K562 (cell line): Measurements from ENCODE around the gene DNAJC8. TPM values are rescaled to one million over a fixed set of nuclear protein-coding genes. Genes with fewer than 3 reads are reported as not detected.

Source experiments
- CBX5 ChIP-seq: IDR thresholded peaks from 2 replicates; pipeline ENCODE4 v1.6.1; 2014; ENCODE audit warnings: low read depth, borderline replicate concordance
- CEBPG ChIP-seq, 3 experiments: fragments of 200-800 bp in 1 of 3; sonication (Bioruptor generic) in 1 of 3; sonication (generic) in 1 of 3; formaldehyde crosslinking in 1 of 3; IDR thresholded peaks in 2 of 3; conservative IDR thresholded peaks in 1 of 3; 2 replicates each; pipeline versions ENCODE4 v1.6.1 to v1.8.0; 2016 to 2022; ENCODE audit warnings: missing compliant biosample characterization in 2 of 3, missing genetic modification characterization in 2 of 3, mild to moderate bottlenecking in 1 of 3, missing genetic modification reagents in 1 of 3
- DEAF1 ChIP-seq: fragments of 450-650 bp; formaldehyde crosslinking; IDR thresholded peaks from 2 replicates; pipeline ENCODE4 v1.4.0; 2020; ENCODE audit warnings: mild to moderate bottlenecking, moderate library complexity
- EP300 ChIP-seq: IDR thresholded peaks from 2 replicates; pipeline ENCODE4 v1.6.1; 2012; ENCODE audit warnings: low read length, improper control_type of control experiment
- FOXK2 ChIP-seq, 2 experiments: fragments of 450-650 bp; IDR thresholded peaks in 1 of 2; conservative IDR thresholded peaks in 1 of 2; 2 replicates each; pipeline ENCODE4 v1.6.1; 2016; ENCODE audit warnings: low read depth in 2 of 2, mild to moderate bottlenecking in 1 of 2
- HLTF ChIP-seq: fragments of 450-650 bp; IDR thresholded peaks from 2 replicates; pipeline ENCODE4 v1.6.1; 2016
- KAT7 ChIP-seq: sonication (generic); formaldehyde crosslinking; IDR thresholded peaks from 2 replicates; pipeline ENCODE4 v1.8.0; 2022; ENCODE audit warnings: missing genetic modification reagents, mild to moderate bottlenecking, borderline replicate concordance
- PHF8 ChIP-seq: fragments of 200-600 bp; sonication (generic); IDR thresholded peaks from 2 replicates; pipeline ENCODE4 v1.6.1; 2012; ENCODE audit warnings: mixed run types, mild to moderate bottlenecking, inconsistent platforms, low read length, moderate library complexity, borderline replicate concordance
- SNAPC5 ChIP-seq: fragments of 250-450 bp; sonication (Bioruptor Pico); IDR thresholded peaks from 2 replicates; pipeline ENCODE4 v1.8.0; 2021; ENCODE audit warnings: moderate library complexity, mild to moderate bottlenecking, inconsistent platforms
- TCF15 ChIP-seq: fragments of 250-450 bp; sonication (Bioruptor Pico); IDR thresholded peaks from 2 replicates; pipeline ENCODE4 v1.8.0; 2022; ENCODE audit warnings: moderate library complexity, mild to moderate bottlenecking, inconsistent platforms
- THRA ChIP-seq: fragments of 450-650 bp; IDR thresholded peaks from 2 replicates; pipeline ENCODE4 v1.6.1; 2017; ENCODE audit warnings: mild to moderate bottlenecking, moderate library complexity
- TRIM25 ChIP-seq: fragments of 450-650 bp; IDR thresholded peaks from 2 replicates; pipeline ENCODE4 v1.7.0; 2016; ENCODE audit warnings: borderline replicate concordance
- XRCC5 ChIP-seq: fragments of 200-400 bp; formaldehyde crosslinking; IDR thresholded peaks from 2 replicates; pipeline ENCODE4 v1.6.1; 2017; ENCODE audit warnings: low read depth, mild to moderate bottlenecking, low read length
- ZKSCAN8 ChIP-seq: fragments of 200-800 bp; sonication (Bioruptor generic); IDR thresholded peaks from 2 replicates; pipeline ENCODE4 v1.6.1; 2016; ENCODE audit warnings: missing genetic modification characterization, missing compliant biosample characterization
- ZNF57 ChIP-seq: fragments of 450-650 bp; formaldehyde crosslinking; IDR thresholded peaks from 2 replicates; pipeline ENCODE4 v1.4.0; 2020; ENCODE audit warnings: mild to moderate bottlenecking, moderate library complexity
- ZSCAN29 ChIP-seq: fragments of 450-650 bp; IDR thresholded peaks from 2 replicates; pipeline ENCODE4 v1.6.1; 2017
- polyA plus RNA-seq, 8 experiments: library from polyadenylated mRNA; depleted of rRNA in 4 of 8; stranded (reverse) in 5 of 8; unstranded in 3 of 8; fragments of >200 nt; fragmentation: Nextera tagmentation in 2 of 8; fragmentation: Illumina TruSeq in 1 of 8; extraction: Ambion mirVana in 2 of 8; extraction: Trizol in 1 of 8; gene quantifications; 2 replicates each; pipeline versions ENCODE4 v1.2.1 to v1.2.3, GENCODE V29; 2011 to 2014; ENCODE audit warnings: inconsistent platforms in 1 of 8, missing spikeins in 1 of 8
- total RNA-seq, 7 experiments: library from RNA; depleted of rRNA in 6 of 7; stranded (reverse); fragments of >200 nt in 6 of 7; fragmentation: Illumina TruSeq in 2 of 7; extraction: Trizol in 2 of 7; gene quantifications; 2 replicates each; pipeline versions ENCODE4 v1.2.1 to v1.2.3, GENCODE V29; 2011 to 2021; ENCODE audit warnings: low replicate concordance in 1 of 7

Gene DNAJC8
- total and polyA plus RNA-seq, 9 of the 15 experiments (the other 6 are each of a cell fraction or from before 2014, with no cell fraction given), result 143 to 508 (median 209) TPM

GRCh38 chr1:28247612-28248272, 14.9 kb upstream of the DNAJC8 start (continued):
- TF ChIP-seq SNAPC5 (CRISPR knock-in tag), result no peak
- no peak for TF ChIP-seq EP300
- TF ChIP-seq ZSCAN29, result no peak
- no peak for TF ChIP-seq ZNF57 (CRISPR knock-in tag)
- TF ChIP-seq CBX5, result no peak
- no peak for TF ChIP-seq ZKSCAN8 (CRISPR knock-in tag)
- TF ChIP-seq TCF15, result 0 out of 2 replicates have a peak, but pooled peaks have one; percentile 50
- no peak for TF ChIP-seq KAT7
- no peak; the same call in 1 of the 2 replicates for TF ChIP-seq CEBPG (CRISPR knock-in tag; IDR thresholded peaks at IDR 0.05)
- TF ChIP-seq CEBPG (tag; conservative IDR thresholded peaks at IDR 0.05 in 1 of 2, IDR thresholded peaks at IDR 0.05 in 1 of 2), result peak in 1 of 2 experiments; percentile 37; a peak in 2 of 4 replicates
- TF ChIP-seq XRCC5, result no peak
- TF ChIP-seq THRA, result no peak
- no peak for TF ChIP-seq FOXK2 (conservative IDR thresholded peaks at IDR 0.05 in 1 of 2, IDR thresholded peaks at IDR 0.05 in 1 of 2; ENCODE audit: low read depth in 2 of 2)
- peak; percentile 40; the same call in 1 of the 2 replicates for TF ChIP-seq TRIM25
- 0 out of 2 replicates have a peak, but pooled peaks have one; percentile 56 for TF ChIP-seq HLTF
- TF ChIP-seq PHF8, result peak; percentile 3; the same call in 1 of the 2 replicates
- 0 out of 2 replicates have a peak, but pooled peaks have one; percentile 23 for TF ChIP-seq DEAF1 (CRISPR knock-in tag)
